C4-2B (cell line): ENCODE measurements around the gene RNF5.
"Not testable (repeated sequence)": the region's sequence is repeated elsewhere in the genome, so short reads cannot be mapped to it uniquely, and the experiment has no call there.

ENCODE experiments used
- H3K27ac ChIP-seq: fragments of 450-650 bp; 2 replicates; pipeline ENCODE4 v1.5.1; 2017
- ZFX ChIP-seq: fragments of 450-650 bp; IDR thresholded peaks from 2 replicates; pipeline ENCODE4 v1.6.1; 2017
- TF ChIP-seq, protein P1 (sequence below): fragments of 450-650 bp; conservative IDR thresholded peaks from 2 replicates; pipeline ENCODE4 v1.5.1; 2017; ENCODE audit warnings: mild to moderate bottlenecking

The RNF5 gene

DNA sequence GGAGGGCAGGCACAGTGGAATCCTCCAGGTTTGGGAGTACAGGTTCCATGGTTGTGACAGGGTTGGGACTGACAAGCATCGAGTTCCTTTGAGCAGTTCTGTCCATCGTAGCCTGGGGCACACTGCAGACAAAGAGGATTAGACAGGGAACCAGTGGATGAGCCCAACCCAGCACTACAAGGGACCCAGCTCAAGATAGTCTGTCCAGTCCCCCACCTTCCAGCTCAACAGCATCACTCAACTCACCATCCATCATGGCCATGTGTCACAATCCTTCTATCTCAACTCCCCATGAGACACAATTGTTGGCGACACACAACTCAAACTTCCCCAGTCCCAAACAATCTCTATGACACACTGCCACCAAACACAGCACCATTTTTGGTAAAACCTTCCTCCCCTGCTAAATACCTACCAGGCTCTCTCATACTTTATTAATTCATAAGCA lies 26.1 kb downstream of the RNF5 start:
- H3K27ac ChIP-seq: no peak overlapping the region
- TF ChIP-seq ZFX: no peak
- TF ChIP-seq, protein P1, sequence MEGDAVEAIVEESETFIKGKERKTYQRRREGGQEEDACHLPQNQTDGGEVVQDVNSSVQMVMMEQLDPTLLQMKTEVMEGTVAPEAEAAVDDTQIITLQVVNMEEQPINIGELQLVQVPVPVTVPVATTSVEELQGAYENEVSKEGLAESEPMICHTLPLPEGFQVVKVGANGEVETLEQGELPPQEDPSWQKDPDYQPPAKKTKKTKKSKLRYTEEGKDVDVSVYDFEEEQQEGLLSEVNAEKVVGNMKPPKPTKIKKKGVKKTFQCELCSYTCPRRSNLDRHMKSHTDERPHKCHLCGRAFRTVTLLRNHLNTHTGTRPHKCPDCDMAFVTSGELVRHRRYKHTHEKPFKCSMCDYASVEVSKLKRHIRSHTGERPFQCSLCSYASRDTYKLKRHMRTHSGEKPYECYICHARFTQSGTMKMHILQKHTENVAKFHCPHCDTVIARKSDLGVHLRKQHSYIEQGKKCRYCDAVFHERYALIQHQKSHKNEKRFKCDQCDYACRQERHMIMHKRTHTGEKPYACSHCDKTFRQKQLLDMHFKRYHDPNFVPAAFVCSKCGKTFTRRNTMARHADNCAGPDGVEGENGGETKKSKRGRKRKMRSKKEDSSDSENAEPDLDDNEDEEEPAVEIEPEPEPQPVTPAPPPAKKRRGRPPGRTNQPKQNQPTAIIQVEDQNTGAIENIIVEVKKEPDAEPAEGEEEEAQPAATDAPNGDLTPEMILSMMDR: no peak

DNA sequence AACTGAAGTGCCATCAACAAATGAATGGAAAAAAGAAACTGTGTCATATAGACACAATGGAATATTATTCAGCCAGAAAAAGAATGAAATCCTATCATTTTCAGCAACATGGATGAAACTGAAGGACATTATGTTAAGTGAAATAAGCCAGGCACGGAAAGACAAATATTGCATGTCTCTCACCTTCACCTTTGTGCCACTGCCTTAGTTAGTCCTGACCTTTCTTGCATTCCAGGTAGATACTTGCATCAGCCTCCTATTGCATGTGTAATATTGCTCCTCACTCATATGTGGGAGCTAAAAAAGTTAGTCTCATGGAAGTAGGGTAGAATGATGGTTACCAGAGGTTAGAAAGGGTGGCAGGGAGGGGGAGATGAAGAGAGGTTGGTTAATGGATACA lies 30.8 kb downstream of the RNF5 start:
- TF ChIP-seq, protein P1: no peak
- no peak for TF ChIP-seq ZFX

DNA sequence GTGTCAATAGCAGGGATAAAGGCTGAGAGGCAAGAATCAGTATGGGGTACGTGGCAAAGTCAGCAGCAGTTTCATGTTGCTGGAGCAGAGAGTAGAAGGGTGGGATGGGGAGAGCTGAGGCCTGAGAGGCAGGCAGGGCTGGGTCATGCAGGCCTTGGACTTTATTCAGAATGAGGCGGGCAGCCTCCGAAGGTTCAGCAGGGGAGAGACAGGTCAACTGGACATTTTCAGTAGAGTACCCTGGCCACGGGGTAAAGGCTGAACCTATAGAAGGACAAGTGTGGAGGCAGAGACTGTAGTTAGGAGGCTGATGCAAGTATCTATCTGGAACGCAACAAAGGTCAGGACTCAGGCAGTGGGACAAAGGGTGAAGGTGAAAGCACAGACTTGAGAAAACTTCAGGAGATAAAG lies 32.0 kb downstream of the RNF5 start:
- no peak overlapping the region for H3K27ac ChIP-seq
- no peak for TF ChIP-seq ZFX
- TF ChIP-seq, protein P1: no peak

More for the DNA sequence above, 30.8 kb downstream of the RNF5 start:
- no peak overlapping the region for H3K27ac ChIP-seq

DNA sequence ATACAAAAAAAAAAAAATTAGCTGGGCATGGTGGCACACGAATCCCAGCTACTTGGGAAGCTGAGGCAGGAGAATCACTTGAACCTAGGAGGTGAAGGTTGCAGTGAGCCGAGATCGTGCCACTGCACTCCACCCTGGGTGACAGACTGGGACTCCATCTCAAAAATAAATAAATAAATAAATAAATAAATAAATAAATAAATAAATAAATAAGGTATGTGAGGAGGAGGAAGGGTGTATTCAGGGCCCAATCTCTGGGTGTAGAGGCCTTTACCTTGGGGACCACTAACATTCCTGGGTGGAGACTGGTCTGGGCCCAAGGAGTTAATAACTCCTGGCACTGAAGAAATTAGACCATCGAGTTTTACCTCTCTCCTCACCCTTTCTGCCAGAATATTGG lies 33.2 kb downstream of the RNF5 start:
- not testable (repeated sequence) for H3K27ac ChIP-seq

DNA sequence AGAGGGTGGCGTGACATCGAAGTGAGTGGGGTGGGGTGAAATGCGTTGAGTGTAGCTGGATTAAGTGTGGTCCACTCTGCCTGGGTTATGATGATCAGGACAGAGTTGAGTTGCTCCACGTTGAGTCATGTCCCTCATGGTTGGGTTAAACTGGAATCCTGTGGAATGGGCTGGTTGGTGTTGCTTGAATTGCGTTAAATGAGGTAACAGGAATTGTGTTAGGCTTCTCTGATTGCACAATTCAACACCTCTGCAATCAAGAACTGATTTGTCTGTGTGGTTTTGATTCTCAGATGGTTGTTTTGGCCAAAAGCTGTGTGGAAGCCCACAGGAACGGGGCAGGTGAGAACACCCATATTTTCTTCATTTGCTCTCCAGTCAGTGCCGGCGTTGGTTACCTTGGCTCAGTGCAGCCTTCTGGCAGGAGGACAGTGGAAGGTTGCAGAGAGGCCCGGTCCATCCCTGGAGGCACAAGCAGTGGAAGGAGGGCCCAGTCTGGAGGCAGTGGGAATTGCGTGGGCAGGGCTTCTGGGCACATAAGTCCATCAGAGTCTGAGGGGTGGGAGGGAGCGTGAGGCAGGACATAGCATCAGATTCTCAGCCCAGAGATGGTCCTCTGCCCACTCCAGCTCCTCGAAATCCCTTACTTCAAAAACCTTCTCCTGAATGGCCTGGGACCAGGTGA lies 34.0 kb downstream of the RNF5 start:
- TF ChIP-seq, protein P1: no peak
- no peak for TF ChIP-seq ZFX
- no peak overlapping the region for H3K27ac ChIP-seq

DNA sequence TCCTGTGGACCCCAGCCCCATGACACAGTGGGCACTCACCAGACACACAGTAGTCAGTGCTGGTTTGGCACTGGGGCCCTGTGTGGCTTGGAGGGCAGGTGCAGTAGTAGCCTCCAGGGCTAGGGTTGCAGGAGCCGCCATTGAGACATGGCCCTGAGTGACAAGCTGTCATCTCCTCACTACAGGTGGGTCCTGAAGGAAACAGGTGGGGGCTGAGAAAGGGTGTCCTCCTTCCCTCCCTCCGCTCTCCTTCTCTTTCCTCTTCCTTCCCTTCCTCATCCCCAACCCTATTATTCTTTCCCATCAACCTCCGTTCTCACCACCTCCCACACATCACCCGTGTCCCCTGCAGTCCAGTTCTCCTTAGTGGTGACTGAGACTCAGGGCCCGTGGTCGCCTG lies 35.4 kb downstream of the RNF5 start:
- TF ChIP-seq ZFX: no peak
- TF ChIP-seq, protein P1: no peak
- H3K27ac ChIP-seq: no peak overlapping the region

DNA sequence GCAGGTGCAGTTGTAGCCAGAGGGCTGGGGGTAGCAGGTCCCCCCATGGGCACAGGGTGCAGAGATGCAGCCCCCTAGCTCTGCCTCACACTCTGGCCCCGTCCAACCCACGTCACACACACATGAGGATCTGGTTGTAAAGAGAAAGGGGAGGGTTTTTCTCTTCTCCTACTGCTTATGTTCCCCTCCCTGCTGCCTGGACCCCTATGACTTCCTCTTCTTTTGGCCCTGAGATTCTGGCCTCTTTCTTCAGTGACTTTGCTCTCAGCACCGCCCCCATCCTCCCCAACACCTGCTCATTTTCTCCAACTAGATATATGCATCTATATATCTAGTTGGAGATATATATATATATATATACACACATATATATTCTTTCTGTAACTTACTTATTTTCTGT lies 35.9 kb downstream of the RNF5 start:
- no peak overlapping the region for H3K27ac ChIP-seq
- TF ChIP-seq, protein P1: no peak
- TF ChIP-seq ZFX: no peak

DNA sequence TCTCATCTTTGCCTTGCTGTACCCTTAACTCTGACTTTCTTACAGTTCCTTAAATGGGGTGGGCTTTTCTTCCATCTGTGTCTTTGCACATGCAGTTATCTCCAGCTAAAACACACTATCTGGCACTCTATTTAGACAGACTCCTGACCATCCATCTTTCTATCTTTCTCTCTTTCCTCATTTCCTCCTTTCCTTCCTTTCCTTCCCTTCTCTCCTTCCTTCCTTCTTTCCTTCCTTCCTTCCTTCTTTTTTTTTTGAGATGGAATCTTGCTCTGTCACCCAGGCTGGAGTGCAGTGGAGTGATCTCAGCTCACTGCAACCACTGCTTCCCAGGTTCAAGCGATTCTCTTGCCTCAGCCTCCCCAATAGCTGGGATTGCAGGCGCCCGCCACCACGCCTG lies 37.4 kb downstream of the RNF5 start:
- H3K27ac ChIP-seq: no peak overlapping the region
- TF ChIP-seq ZFX: no peak
- TF ChIP-seq, protein P1: no peak
